Head of caudate nucleus (tissue), 42 donors: ENCODE data around the gene L3MBTL1.
A peak's percentile ranks its signal among the peaks of the same experiment; 100 is the strongest.

Source experiments
- DNase-seq, 42 donors: peaks; one replicate each; pipeline versions ENCODE4 v3.0.0 to v3.0.0-alpha.2; 2020 to 2021; ENCODE audit warnings: mixed read lengths in 7 of 42
- intact Hi-C: fragments of 100-400 bp; cut with DNase I; formaldehyde crosslinking; loops from one replicate; pipeline ENCODE4 v1.15.0; 2022

L3MBTL1 gene

DNA sequence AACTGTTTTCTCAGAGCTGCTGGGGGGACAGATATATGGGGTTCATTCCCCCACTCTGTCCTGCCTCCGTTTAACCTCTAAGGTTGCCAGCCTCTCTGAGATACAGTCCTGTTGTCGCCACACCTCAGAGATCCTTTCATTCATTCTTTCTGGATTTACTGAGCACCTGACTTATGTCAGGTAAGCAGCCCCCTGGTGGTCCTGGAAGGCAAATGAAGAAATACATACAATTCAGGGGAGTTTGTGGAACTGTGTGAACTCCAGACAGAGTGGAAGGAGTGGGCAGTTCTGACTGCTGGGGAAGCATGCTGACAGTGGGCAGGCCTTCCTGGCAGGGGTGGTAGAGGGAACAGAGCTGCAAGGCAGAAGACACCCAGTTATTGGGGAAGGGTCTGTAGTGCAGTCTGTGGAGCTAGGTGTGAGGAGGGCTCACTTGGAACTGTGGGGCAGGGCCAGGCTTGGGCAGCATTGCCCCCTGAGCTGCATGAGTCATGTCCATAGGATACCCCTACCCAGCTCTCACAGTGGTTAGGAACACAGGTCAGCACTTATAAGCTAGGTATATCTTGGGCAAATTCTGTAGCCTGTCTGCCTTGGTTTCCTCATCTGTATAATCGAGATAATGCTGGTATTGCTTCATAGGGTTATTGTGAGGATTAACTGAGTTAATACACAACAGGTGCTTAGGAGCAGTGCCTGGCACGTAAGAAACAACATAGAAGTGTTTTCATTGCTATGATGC is 38.5 kb downstream of the L3MBTL1 start:
- intact Hi-C loops, result no loop called here
- no peak for DNase-seq

DNA sequence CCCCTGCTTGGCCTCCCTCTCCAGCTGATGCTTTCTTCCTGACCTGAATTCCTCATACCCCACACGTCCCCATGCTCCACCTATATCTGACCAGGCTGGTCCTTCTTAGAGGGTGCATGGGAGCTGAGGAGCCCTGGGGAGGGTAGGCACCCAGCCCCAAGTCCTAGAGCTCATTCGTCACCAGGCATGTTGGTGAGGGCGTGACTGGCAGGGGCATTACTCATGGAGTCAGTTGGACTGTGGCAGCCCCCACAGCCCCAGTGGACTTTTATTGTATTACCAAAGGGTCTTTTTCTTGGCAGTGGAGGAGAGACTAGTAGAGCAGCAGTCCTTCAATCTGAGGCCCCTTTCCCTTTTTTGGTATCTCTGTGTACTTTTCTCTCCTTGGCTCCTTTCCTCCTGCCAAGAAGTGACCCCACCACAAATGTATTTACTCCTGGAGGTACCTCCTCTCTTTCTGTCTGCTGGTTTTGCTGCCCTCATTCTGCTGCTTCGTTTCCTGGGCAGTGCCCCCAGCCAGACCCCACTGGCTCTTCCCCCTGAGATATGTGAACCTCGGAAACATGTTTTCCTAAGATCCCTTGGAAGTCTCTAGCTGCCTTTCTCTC is 40.9 kb downstream of the L3MBTL1 start:
- DNase-seq, result no peak

DNA sequence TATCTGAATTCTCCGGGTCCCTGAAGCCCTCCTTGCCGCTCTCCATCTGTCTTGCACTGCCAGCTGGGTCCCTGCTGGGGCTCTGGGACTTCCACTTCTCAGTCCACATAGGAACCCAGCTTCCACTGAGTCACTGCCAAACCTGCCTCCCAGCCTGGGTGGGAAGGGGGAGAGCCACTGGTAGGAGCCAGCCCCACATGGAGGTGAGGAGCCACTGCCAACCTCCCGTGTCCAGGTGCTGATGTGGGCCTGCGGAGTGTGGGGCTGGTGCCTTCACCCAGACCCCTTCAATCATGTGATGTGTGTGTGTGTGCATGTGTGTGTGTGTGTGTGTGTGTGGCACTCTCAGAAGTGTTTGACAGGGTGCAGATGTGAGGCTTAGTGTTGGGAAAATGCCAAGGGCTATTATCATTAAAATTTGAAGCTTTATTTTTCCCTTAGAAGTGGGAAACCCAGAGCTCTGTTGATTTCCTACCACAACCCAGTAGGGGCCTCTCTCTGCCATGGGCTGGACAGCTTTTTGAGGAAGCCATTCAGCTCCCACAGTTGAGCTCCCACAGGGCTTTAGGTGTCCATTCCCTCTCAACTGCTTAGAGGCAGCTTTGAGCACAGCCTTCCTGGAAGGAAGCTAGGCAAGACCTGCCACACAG is 42.0 kb downstream of the L3MBTL1 start:
- intact Hi-C loops, result no loop called here
- DNase-seq, result no peak

More for the DNA sequence above, 40.9 kb downstream of the L3MBTL1 start:
- intact Hi-C loops, result no loop called here

DNA sequence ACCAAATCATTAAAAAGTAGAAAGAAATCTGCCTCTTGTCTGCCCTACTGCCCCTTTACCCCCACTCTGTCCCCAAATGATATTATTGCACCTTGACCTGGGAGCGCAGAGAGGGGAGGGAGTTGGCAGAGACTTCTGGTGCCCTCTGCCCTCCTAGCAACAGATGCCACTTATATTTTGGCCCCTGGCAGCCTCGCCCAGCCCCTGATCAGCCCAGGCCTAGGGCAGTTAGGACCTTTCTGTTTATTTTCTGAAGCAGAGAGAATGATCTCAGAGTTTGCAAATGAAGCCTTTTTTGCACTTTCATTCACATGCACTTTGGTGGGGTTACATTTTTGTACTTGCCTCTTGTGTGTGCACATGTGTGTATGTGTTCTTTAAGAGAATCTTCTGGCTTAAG is 43.0 kb downstream of the L3MBTL1 start:
- intact Hi-C loops, result no loop called here
- DNase-seq, result no peak

DNA sequence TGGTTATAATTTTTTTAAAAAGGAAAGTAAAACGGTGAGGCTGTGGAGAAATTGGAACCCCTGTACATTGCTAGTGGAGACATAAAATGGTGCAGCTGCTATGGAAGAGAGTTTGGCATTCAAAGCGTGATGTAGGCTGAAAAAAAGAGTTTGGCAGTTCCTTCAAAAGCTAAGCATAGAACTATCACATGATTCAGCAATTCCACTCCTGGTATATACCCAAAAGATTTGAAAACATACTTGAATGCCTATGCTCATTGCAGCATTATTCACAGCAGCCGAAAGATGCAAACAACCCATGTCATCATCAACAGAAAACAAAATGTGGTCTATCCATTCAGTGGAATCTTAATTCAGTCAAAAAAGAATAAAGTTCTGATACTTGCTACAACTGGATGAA is 46.9 kb downstream of the L3MBTL1 start:
- intact Hi-C loops, result no loop called here
- no peak for DNase-seq

DNA sequence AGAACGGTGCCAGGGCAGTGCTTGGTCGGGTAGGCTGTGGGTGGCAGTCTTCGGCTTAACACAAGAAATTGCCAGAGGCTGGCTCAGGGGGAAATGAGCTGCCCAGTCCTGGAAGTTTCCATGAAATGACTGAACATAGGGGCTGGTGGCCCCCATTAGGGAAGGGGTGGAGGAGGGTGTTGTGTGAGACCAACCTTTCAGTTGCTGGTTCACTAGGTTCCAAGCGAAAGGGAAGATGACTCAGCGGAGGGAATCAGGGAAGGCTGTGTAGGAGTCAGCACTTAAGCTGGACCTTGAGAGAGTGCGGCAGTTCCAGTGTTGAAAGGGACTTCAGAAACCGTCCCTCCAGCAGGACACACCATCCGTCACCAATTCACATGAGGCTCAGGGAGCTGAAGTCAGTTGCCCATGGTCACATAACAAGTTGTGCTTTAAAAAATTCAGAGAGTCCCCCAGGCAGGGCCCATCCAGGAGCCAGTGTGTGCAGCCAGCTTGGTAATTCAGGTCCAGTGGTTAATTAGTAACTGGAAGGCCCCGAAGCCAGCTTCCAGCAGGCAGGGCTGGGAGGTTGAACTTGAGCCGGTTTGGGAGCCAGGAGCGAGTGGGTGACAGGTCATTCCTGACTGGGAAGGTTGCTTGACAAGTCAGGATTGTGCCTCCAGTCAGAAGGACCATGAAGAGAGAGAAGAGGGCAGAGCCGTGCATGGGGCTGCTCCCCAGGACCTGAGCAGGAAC is 51.1 kb downstream of the L3MBTL1 start, which contains the start of gene SGK2:
Gene SGK2, plus strand, starts transcription at position 616 of the 735 bp plus-strand sequence. CDS start 7,469 bp downstream, outside the sequence.
- intact Hi-C loops, result no loop called here
- DNase-seq, result peak in 6 of 42 donors; percentile 6 to 47 (median 18)

DNA sequence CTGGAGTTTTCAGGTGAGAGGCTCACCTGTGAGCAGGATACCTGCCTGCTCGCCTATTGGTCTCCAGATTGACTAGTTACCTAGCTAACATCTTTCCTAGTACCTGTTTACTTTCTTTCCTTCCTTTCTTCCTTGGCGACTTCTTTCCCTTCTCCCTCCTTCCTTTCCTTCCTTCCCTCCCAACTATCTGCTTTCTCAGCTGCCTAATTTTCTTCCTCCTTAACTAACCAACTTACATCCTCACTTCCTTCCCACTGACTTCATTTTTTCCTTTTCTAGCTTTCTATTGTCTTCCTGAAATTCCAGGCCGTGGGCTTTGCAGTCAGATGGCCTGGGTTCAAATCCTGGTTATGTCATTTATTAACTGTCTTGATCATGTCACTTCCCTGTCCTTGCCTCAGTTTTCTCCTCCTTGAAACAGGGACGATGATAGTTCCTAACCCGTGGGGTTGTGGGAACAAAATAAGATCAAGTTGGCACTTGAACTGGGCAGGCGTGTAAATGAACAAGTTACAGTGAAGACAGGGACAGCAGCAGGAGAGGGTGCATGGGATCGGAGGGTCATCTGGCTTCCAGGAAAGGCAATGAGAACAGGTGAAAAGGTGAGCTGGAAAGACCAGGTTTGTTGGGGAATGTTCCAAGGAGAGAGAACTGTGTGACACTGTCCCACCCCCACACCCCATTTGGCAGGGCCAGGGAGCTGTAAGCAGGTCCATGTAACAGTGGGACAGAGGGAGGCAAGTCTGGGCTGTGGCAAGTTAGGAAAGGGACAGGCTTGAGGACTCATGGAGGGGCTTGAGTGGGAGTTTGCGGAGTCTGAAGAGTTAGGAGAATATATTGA is 51.9 kb downstream of the L3MBTL1 start:
- intact Hi-C loops, result no loop called here
- DNase-seq, result no peak

DNA sequence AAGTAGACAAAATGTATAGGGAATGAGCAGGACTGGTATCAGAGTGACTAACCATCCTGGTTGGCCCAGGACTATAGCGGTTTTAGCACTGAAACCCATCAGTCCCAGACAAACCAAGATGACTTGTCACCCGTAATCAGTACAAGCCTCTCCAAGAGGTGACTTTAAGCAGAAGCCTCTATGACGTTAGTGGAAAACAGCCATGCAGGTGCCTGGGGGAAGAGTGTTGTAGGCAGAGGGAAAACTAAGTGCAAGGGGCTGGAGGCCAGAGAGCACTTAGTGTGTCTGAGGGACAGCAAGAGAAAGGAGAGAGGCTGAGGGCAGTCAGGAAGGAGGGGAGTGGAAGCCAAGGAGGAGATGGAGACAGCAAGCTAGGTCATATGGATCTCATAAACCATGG is 53.5 kb downstream of the L3MBTL1 start:
- no peak for DNase-seq
- intact Hi-C loops, result no loop called here

DNA sequence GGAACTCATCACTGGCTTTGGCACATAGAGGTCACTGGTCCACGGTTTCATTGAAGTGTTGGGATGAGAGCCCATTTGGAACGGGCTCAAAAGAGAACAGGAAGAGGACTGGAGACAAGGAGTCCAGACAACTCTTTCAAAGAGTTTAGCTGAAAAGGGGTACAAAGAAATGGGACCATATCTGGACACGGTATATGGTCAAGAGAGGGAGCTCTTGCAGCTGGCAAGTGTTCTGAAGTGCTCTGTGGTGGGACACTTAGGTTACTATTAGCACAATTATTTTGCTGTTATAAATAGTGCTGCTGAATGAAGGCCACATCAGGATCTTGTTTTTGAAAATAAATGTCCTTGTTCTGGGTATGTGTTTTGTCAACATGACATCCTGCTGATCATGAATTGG is 55.9 kb downstream of the L3MBTL1 start:
- DNase-seq, result no peak
- intact Hi-C loops, result no loop called here

DNA sequence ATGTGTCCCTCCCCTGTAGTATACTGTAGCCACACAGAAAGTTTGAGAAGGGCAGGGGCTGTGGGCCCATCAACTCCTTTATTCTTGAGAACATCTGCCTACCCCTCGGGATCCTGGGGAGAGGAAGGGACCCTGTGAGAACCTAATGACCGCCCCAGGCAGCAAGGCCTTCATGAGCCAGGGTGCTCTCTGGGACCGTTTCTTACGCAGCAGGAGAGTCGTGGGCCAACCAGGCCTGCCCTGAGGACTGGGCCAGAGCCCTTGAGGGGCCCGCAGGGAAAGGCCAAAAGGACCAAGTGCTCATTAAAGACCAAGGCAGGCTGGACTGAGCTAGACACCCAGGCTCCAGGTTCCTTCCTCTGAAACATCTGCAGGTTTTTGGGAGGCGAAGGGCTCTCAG is 56.5 kb downstream of the L3MBTL1 start:
- DNase-seq, result no peak
- intact Hi-C loops, result no loop called here

DNA sequence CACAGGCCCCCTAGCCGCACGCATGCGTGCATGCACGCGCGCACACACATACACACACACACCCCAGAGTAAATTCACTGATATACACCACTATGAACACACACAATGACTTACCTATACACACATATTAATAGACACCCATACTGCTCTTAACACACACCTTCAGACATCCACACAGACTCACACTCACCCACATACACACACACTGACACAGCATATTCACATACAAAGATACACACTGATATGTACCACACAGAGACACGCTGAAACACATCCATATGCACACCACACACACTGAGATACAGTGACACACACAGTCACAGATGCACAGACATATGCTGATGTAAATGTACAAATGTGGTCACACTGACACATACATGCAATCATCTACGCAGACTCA is 57.0 kb downstream of the L3MBTL1 start:
- intact Hi-C loops, result no loop called here
- DNase-seq, result no peak

DNA sequence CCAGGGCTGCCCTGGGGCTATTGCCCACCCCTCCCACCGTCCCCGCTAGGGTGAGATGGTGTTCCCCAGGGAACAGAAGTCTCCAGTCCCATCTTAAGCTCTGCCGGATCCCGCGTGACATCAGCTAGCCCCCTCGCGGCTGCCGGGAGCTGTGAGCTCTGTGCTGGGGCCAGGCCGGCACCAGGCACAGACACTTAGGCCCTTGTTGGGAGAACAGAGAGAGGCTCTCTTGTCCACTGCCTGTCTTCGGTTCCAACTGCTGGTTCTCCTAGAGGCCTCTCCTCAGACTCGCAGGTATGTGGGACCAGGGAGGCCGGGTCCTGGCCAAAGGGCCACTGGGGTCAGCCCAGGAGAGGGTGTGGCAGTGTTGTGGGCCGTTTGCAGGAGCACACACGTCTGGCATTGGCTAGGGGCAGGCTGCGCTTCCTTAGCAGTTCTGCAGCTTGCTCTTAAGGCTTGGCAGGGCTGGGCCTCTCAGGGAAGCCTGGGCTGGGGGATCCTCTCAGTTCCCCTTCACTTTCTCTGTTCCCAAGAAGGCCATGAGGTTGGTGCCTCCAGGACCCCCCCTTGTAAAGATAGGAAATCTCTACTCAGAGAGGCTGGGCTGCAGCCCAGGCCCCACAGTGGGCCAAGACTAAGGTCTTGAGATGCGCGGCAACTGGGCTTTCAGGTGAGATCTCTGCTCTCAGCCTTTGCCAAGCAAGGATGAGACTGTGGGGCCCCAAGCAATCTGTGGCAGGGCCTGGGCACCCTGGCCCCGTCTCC is 57.7 kb downstream of the L3MBTL1 start:
- peak; percentile 46 to 90 (median 78) for DNase-seq
- intact Hi-C loops, result no loop called here

DNA sequence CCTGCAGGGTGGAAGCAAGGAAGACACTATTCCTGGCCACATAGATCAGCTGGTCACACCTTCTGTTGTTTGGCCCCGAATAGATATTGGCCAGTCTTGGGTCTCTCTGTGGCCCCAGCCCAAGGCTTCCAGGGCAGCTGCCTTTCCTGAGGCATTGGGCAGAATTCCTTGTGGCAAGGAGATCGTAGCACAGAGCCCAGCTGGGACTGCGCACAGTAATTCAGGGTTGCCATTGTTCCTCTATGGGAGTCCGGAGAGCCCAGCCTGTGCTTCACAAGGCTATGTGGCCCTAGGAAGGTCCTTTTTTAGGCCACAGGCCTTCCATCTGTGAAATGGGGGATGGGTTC is 58.2 kb downstream of the L3MBTL1 start:
- DNase-seq, result peak in 16 of 42 donors; percentile 8 to 61 (median 28)
- intact Hi-C loops, result no loop called here

DNA sequence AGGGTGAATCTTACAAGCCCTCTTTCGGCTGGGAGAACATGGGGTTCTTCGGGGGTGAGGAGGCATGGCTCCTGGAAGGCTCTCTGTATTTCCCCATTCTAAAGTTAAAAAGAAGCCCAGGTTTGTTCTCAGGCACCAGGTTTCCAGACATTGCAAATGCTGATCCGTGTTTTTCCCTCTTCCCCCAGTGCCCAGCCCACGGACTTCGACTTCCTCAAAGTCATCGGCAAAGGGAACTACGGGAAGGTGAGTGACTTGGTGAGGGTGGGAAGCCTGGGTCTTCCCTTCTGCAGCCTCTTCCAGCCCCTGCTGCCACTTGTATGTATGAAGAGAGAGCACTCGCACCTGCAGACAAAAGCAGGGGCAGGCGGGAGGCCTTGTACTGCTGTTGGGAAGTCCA is 60.0 kb downstream of the L3MBTL1 start:
- intact Hi-C loops, result no loop called here
- no peak for DNase-seq

DNA sequence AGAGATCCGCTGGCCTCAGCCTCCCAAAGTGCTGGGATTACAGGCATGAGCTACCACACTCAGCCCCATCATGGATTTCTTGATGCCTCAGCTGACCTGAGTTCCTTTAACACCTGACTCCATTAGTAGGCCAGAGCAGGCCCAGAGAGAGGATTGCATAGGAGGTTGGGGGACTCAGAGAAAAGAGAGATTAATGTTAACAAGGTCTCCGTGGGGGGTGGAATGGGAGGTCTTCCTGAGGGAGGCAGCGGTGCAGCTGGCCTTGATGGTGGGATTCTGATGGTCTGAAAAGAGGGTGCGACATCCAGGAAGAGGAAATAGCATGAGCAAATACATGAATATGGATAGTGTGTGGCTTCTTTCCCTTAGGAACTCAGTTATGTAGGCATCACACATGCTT is 61.2 kb downstream of the L3MBTL1 start:
- intact Hi-C loops, result no loop called here
- DNase-seq, result no peak

DNA sequence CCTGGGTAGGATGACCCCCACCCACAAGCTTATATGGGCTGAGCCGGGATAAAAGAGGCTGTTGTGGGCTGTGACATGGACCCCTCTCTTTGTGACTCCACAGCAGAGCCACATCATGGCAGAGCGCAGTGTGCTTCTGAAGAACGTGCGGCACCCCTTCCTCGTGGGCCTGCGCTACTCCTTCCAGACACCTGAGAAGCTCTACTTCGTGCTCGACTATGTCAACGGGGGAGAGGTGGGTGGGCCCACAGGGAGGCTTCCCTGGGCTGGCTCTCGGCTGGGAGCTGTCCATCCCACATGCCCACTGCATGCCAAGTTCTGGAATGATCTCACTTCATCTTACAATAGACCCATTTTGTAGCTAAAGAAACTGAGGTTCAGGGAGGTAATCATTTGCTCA is 61.8 kb downstream of the L3MBTL1 start:
- no peak for DNase-seq
- intact Hi-C loops, result no loop called here

DNA sequence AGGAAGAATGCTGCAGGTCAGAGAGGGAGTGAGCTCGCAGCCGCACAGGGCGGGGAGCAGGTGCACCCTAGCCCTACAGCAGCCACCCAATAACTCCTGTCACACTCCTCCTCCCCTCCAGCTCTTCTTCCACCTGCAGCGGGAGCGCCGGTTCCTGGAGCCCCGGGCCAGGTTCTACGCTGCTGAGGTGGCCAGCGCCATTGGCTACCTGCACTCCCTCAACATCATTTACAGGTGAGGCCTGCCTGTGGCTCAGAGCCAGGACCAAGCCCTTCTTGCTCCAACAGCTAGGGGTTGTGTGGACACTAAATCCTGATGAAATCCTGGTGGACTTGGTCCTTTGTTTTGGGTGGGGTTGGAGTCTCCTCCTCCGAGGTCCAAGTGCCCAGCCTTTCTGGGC is 63.0 kb downstream of the L3MBTL1 start:
- DNase-seq, result no peak
- intact Hi-C loops, result no loop called here

DNA sequence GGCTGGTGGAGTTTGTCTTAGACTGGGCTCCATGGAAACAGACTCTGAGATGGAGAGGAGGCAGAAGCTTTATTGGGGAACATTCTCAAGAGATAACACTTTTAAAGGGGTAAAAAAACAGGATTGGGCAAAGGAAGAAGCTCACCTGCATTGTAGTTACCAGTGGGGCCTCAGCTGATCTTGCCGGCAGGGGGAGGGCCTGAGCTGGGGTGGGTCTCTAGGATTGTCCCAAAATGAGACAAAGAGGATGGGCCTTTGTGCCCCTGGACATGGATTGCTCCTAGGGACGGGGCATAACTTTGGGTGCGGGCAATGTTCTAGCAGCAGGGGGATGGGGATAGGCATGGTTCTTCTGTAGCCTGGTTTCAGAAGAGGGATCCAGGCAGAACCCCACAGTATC is 63.8 kb downstream of the L3MBTL1 start:
- no peak for DNase-seq
- intact Hi-C loops, result no loop called here
